ENCODE results near the gene FANCC.

Gene FANCC

DNA sequence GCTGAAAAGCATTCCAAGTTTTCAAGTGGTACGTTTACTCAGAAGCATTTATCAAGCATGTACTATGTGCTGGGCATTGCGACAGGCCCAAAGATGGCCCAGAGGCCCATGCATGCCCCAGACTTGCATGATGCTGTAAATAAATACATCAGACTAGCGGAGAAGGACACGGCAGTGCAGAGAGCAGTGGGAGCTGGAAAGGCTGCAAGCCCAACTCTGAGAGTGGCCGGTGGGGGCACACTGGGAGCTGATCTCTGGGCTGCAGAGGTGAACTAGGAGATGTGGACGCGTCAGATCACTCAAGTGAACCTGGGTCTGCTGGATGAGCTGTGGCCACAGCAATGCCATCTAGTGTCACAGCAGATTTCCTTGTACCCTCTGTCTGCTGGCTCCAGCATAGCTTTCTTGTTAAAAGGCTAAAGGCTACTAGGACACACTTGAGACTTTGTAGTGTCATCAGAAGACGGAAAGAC is 246.9 kb downstream of the FANCC start:
- Histone ChIP-seq H3K27me3 (ENCODE audit: insufficient read depth, insufficient read length) (no peaks in the 10 kb centered on the region), H3K9me3 (ENCODE audit: insufficient read depth, low read length) (no peaks in the 10 kb centered on the region), H3K9ac (ENCODE audit: insufficient read length, low read depth) (no peak overlapping the region), H3K4me3 (ENCODE audit: insufficient read length, low read depth) (no peak overlapping the region), H3K36me3 (ENCODE audit: insufficient read depth, insufficient read length, low read length) (peaks cover 59% of the 10 kb centered on the region), H3K4me1 (ENCODE audit: insufficient read depth, insufficient read length) (no peaks in the 10 kb centered on the region)
- DNase-seq (ENCODE audit: low read depth, low spot score), result no peak
- TF ChIP-seq SUZ12 (IDR thresholded peaks at IDR 0.05; ENCODE audit: extremely low read depth, insufficient read depth, insufficient read length) (no peak), YY1 (IDR thresholded peaks at IDR 0.05; ENCODE audit: insufficient read depth, insufficient read length) (no peak), ZNF274 (IDR thresholded peaks at IDR 0.05; ENCODE audit: low read depth, low read length) (no peak)

DNA sequence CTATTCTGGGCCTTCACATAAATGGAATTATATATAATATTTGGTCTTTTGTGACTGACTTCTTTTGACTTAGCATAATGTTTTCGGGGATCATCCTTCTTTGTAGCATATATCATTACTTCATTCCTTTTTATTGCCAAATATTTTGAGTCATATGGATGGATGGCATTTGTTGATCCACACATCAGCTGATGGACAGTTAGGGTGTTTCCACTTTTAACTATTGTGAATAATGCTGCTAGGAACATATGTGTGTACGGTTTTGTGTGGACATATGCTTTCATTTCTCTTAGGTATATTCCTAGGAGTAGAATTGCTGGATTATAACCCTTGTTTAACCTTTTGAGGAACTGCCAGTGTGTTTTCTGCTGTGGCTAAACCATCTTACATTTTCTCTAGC is 249.6 kb downstream of the FANCC start:
- no peak overlapping the region for H3K4me3 ChIP-seq (ENCODE audit: insufficient read length, low read depth)
- H3K4me1 ChIP-seq (ENCODE audit: insufficient read depth, insufficient read length), result peaks cover 5% of the 10 kb centered on the region
- H3K9me3 ChIP-seq (ENCODE audit: insufficient read depth, low read length), result no peaks in the 10 kb centered on the region
- no peak overlapping the region for H3K9ac ChIP-seq (ENCODE audit: insufficient read length, low read depth)
- DNase-seq (ENCODE audit: low read depth, low spot score), result no peak
- TF ChIP-seq YY1 (IDR thresholded peaks at IDR 0.05; ENCODE audit: insufficient read depth, insufficient read length) (no peak), ZNF274 (IDR thresholded peaks at IDR 0.05; ENCODE audit: low read depth, low read length) (no peak), SUZ12 (IDR thresholded peaks at IDR 0.05; ENCODE audit: extremely low read depth, insufficient read depth, insufficient read length) (no peak)
- peaks cover 58% of the 10 kb centered on the region for H3K36me3 ChIP-seq (ENCODE audit: insufficient read depth, insufficient read length, low read length)
- H3K27me3 ChIP-seq (ENCODE audit: insufficient read depth, insufficient read length), result no peaks in the 10 kb centered on the region

DNA sequence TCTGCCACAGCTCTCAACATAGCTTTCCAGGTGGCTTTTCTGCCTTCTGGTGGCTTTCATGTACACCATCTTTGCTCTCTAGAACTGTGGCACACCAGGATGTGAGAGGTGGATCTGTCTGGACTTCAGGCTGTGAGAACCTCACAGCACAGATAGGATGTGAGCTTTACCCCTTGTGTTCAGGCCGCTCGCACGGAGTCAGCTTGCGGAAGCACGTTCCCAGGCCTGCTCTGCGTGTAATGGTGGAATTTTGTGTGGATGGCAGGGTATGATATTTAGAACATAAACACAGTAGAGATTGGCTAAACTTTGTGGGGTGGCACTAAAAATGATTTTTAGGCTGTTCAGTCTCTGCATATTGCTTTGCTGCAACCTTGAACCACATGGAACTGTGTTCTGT is 250.5 kb downstream of the FANCC start:
- Histone ChIP-seq H3K36me3 (ENCODE audit: insufficient read depth, insufficient read length, low read length) (peaks cover 66% of the 10 kb centered on the region), H3K4me3 (ENCODE audit: insufficient read length, low read depth) (no peak overlapping the region), H3K9me3 (ENCODE audit: insufficient read depth, low read length) (no peaks in the 10 kb centered on the region), H3K9ac (ENCODE audit: insufficient read length, low read depth) (no peak overlapping the region), H3K4me1 (ENCODE audit: insufficient read depth, insufficient read length) (peaks cover 9% of the 10 kb centered on the region), H3K27me3 (ENCODE audit: insufficient read depth, insufficient read length) (no peaks in the 10 kb centered on the region)
- DNase-seq (ENCODE audit: low read depth, low spot score), result no peak
- TF ChIP-seq YY1 (IDR thresholded peaks at IDR 0.05; ENCODE audit: insufficient read depth, insufficient read length) (no peak), SUZ12 (IDR thresholded peaks at IDR 0.05; ENCODE audit: extremely low read depth, insufficient read depth, insufficient read length) (no peak), ZNF274 (IDR thresholded peaks at IDR 0.05; ENCODE audit: low read depth, low read length) (no peak)

DNA sequence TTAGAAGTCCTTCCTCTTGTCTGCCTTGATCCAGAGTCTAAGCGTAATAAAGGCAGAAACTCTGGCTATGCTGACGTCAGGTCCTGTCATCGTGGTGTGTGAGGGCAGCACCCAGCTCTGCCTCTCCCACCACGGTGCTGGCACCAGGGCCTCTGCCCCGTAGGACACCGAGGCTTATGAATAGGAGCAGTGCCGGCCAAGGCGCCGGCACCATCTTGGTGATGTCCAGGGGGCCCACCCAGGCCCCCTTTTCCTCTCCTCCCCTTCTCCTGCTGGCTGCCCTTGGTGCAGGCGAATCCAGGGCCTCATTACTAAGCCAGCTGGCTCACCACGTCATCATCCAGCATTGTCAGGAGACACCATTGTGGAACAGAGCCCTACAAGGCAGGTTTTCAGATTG is 252.3 kb downstream of the FANCC start:
- Histone ChIP-seq H3K9me3 (ENCODE audit: insufficient read depth, low read length) (no peaks in the 10 kb centered on the region), H3K4me1 (ENCODE audit: insufficient read depth, insufficient read length) (peaks cover 9% of the 10 kb centered on the region), H3K27me3 (ENCODE audit: insufficient read depth, insufficient read length) (no peaks in the 10 kb centered on the region), H3K4me3 (ENCODE audit: insufficient read length, low read depth) (no peak overlapping the region), H3K9ac (ENCODE audit: insufficient read length, low read depth) (no peak overlapping the region), H3K36me3 (ENCODE audit: insufficient read depth, insufficient read length, low read length) (peaks cover 63% of the 10 kb centered on the region)
- TF ChIP-seq YY1 (IDR thresholded peaks at IDR 0.05; ENCODE audit: insufficient read depth, insufficient read length) (no peak), ZNF274 (IDR thresholded peaks at IDR 0.05; ENCODE audit: low read depth, low read length) (no peak), SUZ12 (IDR thresholded peaks at IDR 0.05; ENCODE audit: extremely low read depth, insufficient read depth, insufficient read length) (no peak)
- no peak for DNase-seq (ENCODE audit: low read depth, low spot score)

DNA sequence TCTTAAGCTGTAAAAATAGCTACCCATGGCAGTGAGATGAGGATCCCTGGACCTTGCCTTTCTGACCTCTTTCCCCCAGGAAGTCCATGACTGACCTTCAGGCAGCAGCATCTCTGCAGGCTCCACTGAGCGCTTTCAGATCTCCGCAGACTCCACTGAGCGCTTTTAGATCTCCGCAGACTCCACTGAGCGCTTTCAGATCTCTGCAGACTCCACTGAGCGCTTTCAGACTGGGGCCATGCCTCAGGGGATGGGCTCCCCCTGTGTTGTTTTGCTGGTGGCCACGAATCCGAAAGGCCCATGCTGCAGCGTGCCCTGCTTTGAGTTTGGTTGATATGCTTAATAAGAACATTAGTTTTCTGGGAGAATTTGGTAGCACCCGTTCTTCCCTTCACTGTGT is 254.2 kb downstream of the FANCC start:
- Histone ChIP-seq H3K9me3 (ENCODE audit: insufficient read depth, low read length) (no peaks in the 10 kb centered on the region), H3K27me3 (ENCODE audit: insufficient read depth, insufficient read length) (no peaks in the 10 kb centered on the region), H3K4me1 (ENCODE audit: insufficient read depth, insufficient read length) (peaks cover 9% of the 10 kb centered on the region), H3K4me3 (ENCODE audit: insufficient read length, low read depth) (no peak overlapping the region), H3K36me3 (ENCODE audit: insufficient read depth, insufficient read length, low read length) (peaks cover 51% of the 10 kb centered on the region), H3K9ac (ENCODE audit: insufficient read length, low read depth) (no peak overlapping the region)
- DNase-seq (ENCODE audit: low read depth, low spot score), result no peak
- TF ChIP-seq SUZ12 (IDR thresholded peaks at IDR 0.05; ENCODE audit: extremely low read depth, insufficient read depth, insufficient read length), result no peak
- TF ChIP-seq ZNF274 (IDR thresholded peaks at IDR 0.05; ENCODE audit: low read depth, low read length), result no peak
- TF ChIP-seq YY1 (IDR thresholded peaks at IDR 0.05; ENCODE audit: insufficient read depth, insufficient read length), result no peak

DNA sequence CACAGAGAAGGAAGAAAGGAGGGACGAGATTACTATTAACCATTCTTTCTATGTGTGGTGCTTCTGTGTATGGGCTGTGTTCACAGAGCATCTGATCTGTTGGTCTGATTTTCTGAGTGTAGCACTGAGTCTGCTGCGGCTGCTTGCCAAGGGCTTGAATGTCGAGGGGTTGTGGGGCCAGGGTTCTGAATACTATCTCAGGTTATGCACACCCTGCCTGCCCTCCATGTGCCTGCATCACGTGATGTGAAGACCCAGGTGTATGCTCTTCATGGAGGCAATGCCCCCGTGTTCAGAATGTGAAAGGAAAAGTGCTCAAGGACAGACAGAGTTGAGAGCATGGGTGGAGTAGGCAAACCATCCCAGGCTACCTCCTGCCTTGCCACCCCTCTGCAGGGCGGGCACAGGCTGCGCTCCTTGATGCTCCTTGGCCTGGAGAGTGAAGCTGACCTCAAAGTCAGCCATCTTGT is 254.9 kb downstream of the FANCC start:
- H3K27me3 ChIP-seq (ENCODE audit: insufficient read depth, insufficient read length), result no peaks in the 10 kb centered on the region
- no peak overlapping the region for H3K9ac ChIP-seq (ENCODE audit: insufficient read length, low read depth)
- H3K9me3 ChIP-seq (ENCODE audit: insufficient read depth, low read length), result no peaks in the 10 kb centered on the region
- peaks cover 9% of the 10 kb centered on the region for H3K4me1 ChIP-seq (ENCODE audit: insufficient read depth, insufficient read length)
- TF ChIP-seq SUZ12 (IDR thresholded peaks at IDR 0.05; ENCODE audit: extremely low read depth, insufficient read depth, insufficient read length) (no peak), ZNF274 (IDR thresholded peaks at IDR 0.05; ENCODE audit: low read depth, low read length) (no peak), YY1 (IDR thresholded peaks at IDR 0.05; ENCODE audit: insufficient read depth, insufficient read length) (no peak)
- peaks cover 46% of the 10 kb centered on the region for H3K36me3 ChIP-seq (ENCODE audit: insufficient read depth, insufficient read length, low read length)
- DNase-seq (ENCODE audit: low read depth, low spot score), result no peak
- H3K4me3 ChIP-seq (ENCODE audit: insufficient read length, low read depth), result no peak overlapping the region

DNA sequence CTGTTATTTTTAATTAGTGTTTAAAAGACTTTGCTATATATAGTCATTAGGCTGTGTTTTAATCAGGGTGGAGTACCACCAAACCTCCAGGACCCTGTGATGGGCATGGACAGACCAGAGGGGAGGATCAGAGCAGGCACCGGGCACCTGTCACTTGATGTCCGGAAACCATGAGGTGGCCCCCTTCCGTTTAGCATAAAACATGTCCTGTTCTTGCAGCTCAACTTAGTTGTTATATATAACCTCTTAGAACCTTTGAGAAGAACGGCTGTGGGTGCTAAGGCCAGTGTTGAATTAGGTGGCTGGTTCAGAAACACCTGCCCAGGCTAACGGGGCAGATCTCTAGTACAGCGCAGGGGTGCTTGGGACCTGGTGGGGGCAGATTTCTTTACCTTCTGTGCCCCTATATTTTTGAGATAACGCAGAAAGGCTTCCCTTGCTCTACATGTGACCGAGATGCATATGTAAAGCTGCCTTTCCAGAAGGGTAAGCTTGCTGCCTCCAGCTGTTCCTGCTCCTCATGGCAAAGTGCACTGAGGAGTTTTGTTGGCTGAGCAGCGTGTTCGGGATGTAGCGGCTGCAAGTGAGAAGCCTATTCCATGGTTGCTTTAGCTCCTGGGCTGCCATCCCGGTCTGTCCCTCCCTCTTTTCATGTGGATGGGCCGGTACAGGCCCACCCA is 255.5 kb downstream of the FANCC start:
- H3K9ac ChIP-seq (ENCODE audit: insufficient read length, low read depth), result no peak overlapping the region
- no peaks in the 10 kb centered on the region for H3K9me3 ChIP-seq (ENCODE audit: insufficient read depth, low read length)
- peaks cover 9% of the 10 kb centered on the region for H3K4me1 ChIP-seq (ENCODE audit: insufficient read depth, insufficient read length)
- peaks cover 41% of the 10 kb centered on the region for H3K36me3 ChIP-seq (ENCODE audit: insufficient read depth, insufficient read length, low read length)
- TF ChIP-seq YY1 (IDR thresholded peaks at IDR 0.05; ENCODE audit: insufficient read depth, insufficient read length) (no peak), ZNF274 (IDR thresholded peaks at IDR 0.05; ENCODE audit: low read depth, low read length) (no peak), SUZ12 (IDR thresholded peaks at IDR 0.05; ENCODE audit: extremely low read depth, insufficient read depth, insufficient read length) (no peak)
- no peak overlapping the region for H3K4me3 ChIP-seq (ENCODE audit: insufficient read length, low read depth)
- H3K27me3 ChIP-seq (ENCODE audit: insufficient read depth, insufficient read length), result no peaks in the 10 kb centered on the region
- no peak for DNase-seq (ENCODE audit: low read depth, low spot score)
